ENCODE measurements around the gene CEP112.

The CEP112 gene

GRCh38 chr17:65627891-65628643 is 563.9 kb downstream of the CEP112 start:
- Histone ChIP-seq H3K27me3 (no peaks in the 10 kb centered on the region), H3K4me3 (no peak overlapping the region), H3K9me3 (no peaks in the 10 kb centered on the region), H3K27ac (no peak overlapping the region), H3K4me1 (peaks cover 0 to 12% (median 5%) of the 10 kb centered on the region in 4 donors), H3K36me3 (no peaks in the 10 kb centered on the region)
- no peak for TF ChIP-seq CTCF (IDR thresholded peaks at IDR 0.05)
- intact Hi-C loops (cut with DNase I; ENCODE audit: low total_unique reads), result no loop called here
- no peak for DNase-seq

DNA sequence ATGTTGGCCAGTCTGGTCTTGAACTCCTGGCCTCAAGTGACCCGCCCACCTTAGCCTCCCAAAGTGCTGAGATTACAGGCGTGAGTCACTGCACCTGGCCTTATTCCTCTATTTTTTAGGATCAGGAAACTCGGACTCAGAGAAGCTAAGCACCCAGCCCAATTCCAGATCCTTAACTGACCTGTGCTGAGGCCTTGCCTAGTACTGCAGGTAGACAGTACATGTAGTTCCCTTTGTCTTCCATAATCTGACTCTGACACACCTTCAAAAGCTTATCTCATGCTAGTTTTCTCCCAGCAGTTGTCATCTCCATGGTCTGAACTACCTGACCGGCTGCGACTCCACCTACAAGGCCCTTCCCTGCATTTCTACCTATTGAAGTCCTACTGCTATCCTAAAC is 564.8 kb downstream of the CEP112 start:
- no peaks in the 10 kb centered on the region for H3K36me3 ChIP-seq
- DNase-seq, result no peak
- no peak for TF ChIP-seq CTCF (IDR thresholded peaks at IDR 0.05)
- intact Hi-C loops (cut with DNase I; ENCODE audit: low total_unique reads), result no loop called here
- no peaks in the 10 kb centered on the region for H3K27me3 ChIP-seq
- peaks cover 0 to 20% (median 5%) of the 10 kb centered on the region in 4 donors for H3K4me1 ChIP-seq
- no peaks in the 10 kb centered on the region for H3K9me3 ChIP-seq
- H3K4me3 ChIP-seq, result no peak overlapping the region
- no peak overlapping the region for H3K27ac ChIP-seq

DNA sequence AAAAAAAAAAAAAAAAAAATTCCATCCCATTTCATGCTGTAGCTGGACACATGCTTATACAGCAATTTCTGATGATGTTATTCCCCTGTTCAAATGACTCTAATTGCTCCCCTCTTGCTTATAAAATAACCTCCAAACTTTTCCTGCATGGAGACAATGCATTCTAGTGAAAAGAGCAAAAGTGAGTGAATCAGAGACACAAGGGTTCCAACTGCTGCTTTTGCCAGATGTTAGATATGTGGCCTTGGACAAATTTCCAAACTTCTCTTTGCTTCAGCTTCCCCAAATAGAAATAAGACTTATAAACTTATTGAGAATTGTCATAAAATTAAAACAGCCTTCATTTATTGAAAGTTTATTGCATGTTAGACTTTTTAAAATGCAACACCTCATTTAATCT is 565.5 kb downstream of the CEP112 start:
- peaks cover 0 to 25% (median 5%) of the 10 kb centered on the region in 4 donors for H3K4me1 ChIP-seq
- DNase-seq, result no peak
- H3K9me3 ChIP-seq, result no peaks in the 10 kb centered on the region
- no peak overlapping the region for H3K27ac ChIP-seq
- no peaks in the 10 kb centered on the region for H3K36me3 ChIP-seq
- no peak overlapping the region for H3K4me3 ChIP-seq
- intact Hi-C loops (cut with DNase I; ENCODE audit: low total_unique reads), result no loop called here
- no peaks in the 10 kb centered on the region for H3K27me3 ChIP-seq
- TF ChIP-seq CTCF (IDR thresholded peaks at IDR 0.05), result no peak

DNA sequence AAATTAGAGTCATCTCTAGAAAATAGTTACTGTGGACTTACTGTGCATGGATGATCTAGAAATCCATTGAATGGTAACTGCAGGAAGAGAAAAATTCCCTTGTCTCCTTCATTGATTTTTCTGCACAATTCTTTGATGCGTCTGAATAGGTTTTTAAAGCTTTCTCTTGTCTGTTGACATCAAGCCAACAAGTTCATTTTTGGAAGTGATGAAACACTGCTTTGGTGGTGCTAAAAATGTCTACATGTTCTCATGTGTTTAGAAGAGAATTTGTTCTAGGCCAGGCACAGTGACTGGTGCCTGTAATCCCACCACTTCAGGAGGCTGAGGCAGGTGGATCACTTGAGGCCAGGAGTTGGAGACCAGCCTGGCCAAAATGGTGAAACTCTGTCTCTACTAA is 573.4 kb downstream of the CEP112 start:
- no peak overlapping the region for H3K27ac ChIP-seq
- intact Hi-C loops (cut with DNase I; ENCODE audit: low total_unique reads), result no loop called here
- H3K36me3 ChIP-seq, result no peaks in the 10 kb centered on the region
- DNase-seq, result no peak
- no peak for TF ChIP-seq CTCF (IDR thresholded peaks at IDR 0.05)
- no peaks in the 10 kb centered on the region for H3K27me3 ChIP-seq
- H3K4me3 ChIP-seq, result no peak overlapping the region
- peaks cover 0 to 13% (median 0%) of the 10 kb centered on the region in 4 donors for H3K4me1 ChIP-seq
- no peaks in the 10 kb centered on the region for H3K9me3 ChIP-seq

DNA sequence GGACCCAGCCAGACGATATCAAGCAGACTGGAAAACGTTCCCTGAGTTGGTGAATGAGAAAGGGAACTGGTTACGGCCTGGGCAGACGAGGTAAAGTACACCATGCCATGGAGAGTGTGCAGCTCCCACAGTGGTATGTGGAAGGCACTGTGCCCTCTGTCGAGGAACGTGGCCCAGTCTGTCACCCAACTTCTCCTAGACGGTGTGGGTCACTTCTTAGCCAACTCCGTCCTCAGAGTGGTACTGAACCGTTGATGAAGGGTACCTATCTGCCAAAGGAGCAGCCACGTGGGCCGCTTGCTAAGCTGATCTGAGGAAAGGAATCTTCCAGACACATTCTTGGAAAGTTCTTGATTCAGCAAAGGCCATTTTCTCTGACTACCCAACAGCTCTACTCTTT is 574.4 kb downstream of the CEP112 start:
- intact Hi-C loops (cut with DNase I; ENCODE audit: low total_unique reads), result no loop called here
- Histone ChIP-seq H3K27me3 (no peaks in the 10 kb centered on the region), H3K4me3 (no peak overlapping the region), H3K4me1 (peaks cover 0 to 9% (median 0%) of the 10 kb centered on the region in 4 donors), H3K27ac (no peak overlapping the region), H3K36me3 (no peaks in the 10 kb centered on the region), H3K9me3 (no peaks in the 10 kb centered on the region)
- TF ChIP-seq CTCF (IDR thresholded peaks at IDR 0.05), result no peak
- no peak for DNase-seq
